Naive B cell (primary cell): ENCODE data around the gene TLR8. TPM values are rescaled to one million over a fixed set of nuclear protein-coding genes. Genes with fewer than 3 reads are reported as not detected.
A peak's percentile ranks its signal among the peaks of the same experiment; 100 is the strongest.

Experiments used
- ATAC-seq, 2 donors: fragments of 150-1000 bp; cut with Tn5 transposase; 2 replicates each; pipeline ENCODE4 v1.10.0; 2021; ENCODE audit warnings: low read depth in 2 of 2, mild to moderate bottlenecking in 2 of 2, moderate library complexity in 2 of 2
- DNase-seq: peaks from one replicate; pipeline ENCODE4 v3.0.0; 2022
- H3K27ac Mint-ChIP-seq, 6 donors: one replicate each; pipeline ENCODE4 v1.8.0; 2020 to 2022; ENCODE audit warnings: mild to moderate bottlenecking in 6 of 6, mixed read lengths in 6 of 6, moderate library complexity in 5 of 6, inconsistent platforms in 2 of 6
- H3K27me3 Mint-ChIP-seq, 3 donors: one replicate each; pipeline ENCODE4 v1.8.0; 2021 to 2022; ENCODE audit warnings: mixed read lengths in 3 of 3, mild to moderate bottlenecking in 1 of 3
- H3K36me3 Mint-ChIP-seq, 2 donors: one replicate each; pipeline ENCODE4 v1.8.0; 2020 to 2022; ENCODE audit warnings: mixed read lengths in 2 of 2, inconsistent platforms in 1 of 2, mild to moderate bottlenecking in 1 of 2
- H3K4me1 Mint-ChIP-seq, 3 donors: one replicate each; pipeline ENCODE4 v1.8.0; 2020 to 2022; ENCODE audit warnings: mixed read lengths in 3 of 3, inconsistent platforms in 1 of 3, mild to moderate bottlenecking in 1 of 3, moderate library complexity in 1 of 3
- H3K4me3 Mint-ChIP-seq, 8 donors: one replicate each; pipeline ENCODE4 v1.8.0; 2020 to 2022; ENCODE audit warnings: mild to moderate bottlenecking in 8 of 8, mixed read lengths in 8 of 8, moderate library complexity in 8 of 8, inconsistent platforms in 2 of 8
- H3K9me3 Mint-ChIP-seq, 7 donors: one replicate each; pipeline ENCODE4 v1.8.0; 2020 to 2022; ENCODE audit warnings: mixed read lengths in 7 of 7, mild to moderate bottlenecking in 5 of 7, inconsistent platforms in 2 of 7, moderate library complexity in 1 of 7
- polyA plus RNA-seq, 6 donors: library from polyadenylated mRNA; unstranded; fragments of 300-500 nt; fragmentation: Illumina TruSeq; gene quantifications; one replicate each; pipeline ENCODE4 v1.2.3, GENCODE V29; 2021; ENCODE audit warnings: low read depth in 6 of 6

TLR8 gene
- polyA plus RNA-seq, 6 donors from 2014 or later = 0.07 to 0.13 (median 0.12) TPM; not detected in 1

DNA sequence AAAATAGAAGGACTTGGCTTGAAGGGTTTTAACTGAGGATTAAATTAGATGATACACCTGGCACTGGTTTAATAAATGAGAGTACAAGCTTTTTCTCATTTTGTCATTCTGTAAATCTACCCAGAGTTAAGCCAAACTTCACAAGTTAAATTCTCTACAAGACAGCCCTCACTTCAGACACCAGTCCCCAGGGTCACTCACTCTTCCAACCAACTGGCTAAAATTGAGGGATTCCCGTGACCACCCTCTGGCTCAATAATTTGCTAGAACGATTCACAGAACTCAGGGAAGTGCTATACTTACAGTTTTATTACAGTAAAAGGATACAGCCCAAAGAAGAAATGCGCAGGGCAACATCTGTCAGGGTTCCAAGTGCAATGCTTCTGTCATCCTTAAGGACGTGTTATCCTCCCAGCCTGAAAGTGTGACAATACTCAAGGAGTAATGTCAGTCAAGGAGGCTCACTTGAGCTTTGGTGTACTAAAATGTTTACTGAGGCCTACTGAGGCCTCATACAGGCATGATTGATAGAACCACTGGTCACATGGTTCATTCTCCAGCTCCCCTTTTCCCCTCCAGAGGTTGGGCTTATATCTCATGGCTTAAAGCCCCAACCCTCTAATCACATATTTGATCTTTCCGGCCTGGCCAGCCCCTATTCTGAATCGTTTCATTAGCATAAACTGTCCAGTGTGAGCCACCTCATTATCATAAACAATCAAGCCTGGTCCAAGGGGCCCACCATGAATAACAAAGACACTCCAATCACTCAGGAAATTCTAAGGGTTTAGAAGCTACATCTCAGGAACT is 58.9 kb downstream of the TLR8 start:
- Mint-ChIP-seq H3K4me1 (peaks cover 32 to 58% (median 42%) of the 10 kb centered on the region in 3 donors), H3K27ac (peak overlapping the region in 2 of 6 donors; percentile 15 to 39), H3K27me3 (no peaks in the 10 kb centered on the region), H3K36me3 (no peaks in the 10 kb centered on the region), H3K9me3 (no peaks in the 10 kb centered on the region), H3K4me3 (no peak overlapping the region)
- DNase-seq (no peak), ATAC-seq (no peak)

DNA sequence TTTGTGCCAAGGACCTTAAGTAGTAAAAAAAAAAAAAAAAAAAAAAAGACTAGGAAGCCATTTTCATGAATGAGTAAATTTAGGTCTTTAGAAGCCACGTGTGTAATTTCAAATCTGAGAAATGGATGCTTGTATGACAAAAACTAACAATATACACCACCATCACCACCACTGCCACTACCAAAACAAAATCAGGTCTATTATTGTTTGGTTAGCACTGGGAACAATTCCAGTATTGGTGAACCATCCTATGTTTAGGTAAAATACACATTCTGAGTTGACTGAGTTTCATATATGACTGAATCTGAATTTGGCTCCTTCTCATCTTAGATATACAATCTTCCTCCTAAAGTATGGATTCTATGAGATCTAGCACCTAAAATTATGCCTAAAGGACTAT is 59.7 kb downstream of the TLR8 start:
- Mint-ChIP-seq H3K4me1 (peaks cover 35 to 63% (median 43%) of the 10 kb centered on the region in 3 donors), H3K27me3 (no peaks in the 10 kb centered on the region), H3K27ac (peak overlapping the region in 1 of 6 donors; percentile 57), H3K9me3 (no peaks in the 10 kb centered on the region), H3K36me3 (no peaks in the 10 kb centered on the region), H3K4me3 (no peak overlapping the region)
- no peak for ATAC-seq
- no peak for DNase-seq

DNA sequence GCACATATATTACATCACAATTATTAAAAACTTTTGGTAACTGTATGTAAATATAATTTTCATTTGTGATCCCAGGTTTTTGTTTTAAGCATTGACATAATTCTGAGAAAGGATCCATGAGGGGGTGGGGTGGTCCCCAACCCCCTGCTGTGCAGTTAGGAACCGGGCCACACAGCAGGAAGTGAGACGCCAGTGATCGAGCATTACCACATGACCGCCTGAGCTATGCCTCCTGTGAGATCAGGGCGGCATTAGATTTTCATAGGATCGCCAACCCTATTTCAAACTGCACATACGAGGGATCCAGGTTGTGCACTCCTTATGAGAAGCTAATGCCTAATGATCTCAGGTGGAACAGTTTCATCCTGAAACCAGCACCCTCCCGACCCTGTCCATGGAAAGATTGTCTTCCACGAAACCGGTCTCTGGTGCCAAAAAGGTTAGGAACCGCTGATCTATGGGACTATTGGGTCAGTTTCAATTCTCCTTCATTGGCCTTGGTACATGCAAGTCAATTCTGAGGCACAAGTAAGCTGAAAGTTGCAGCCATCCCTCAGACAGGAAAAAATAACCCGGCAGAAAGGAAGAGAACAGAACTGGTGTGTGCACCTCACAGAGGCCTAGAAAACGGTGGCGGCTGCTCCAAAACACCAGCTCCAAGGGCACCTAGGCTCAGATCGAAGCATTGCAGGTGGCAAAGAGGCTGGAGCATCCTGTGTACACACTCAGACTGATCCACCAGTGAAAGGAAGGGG is 61.5 kb downstream of the TLR8 start:
- DNase-seq = no peak
- Mint-ChIP-seq H3K4me1 (peaks cover 39 to 63% (median 43%) of the 10 kb centered on the region in 3 donors), H3K36me3 (no peaks in the 10 kb centered on the region), H3K27ac (peak overlapping the region in 5 of 6 donors; percentile 44 to 99 (median 89)), H3K27me3 (peaks cover 0 to 12% (median 0%) of the 10 kb centered on the region in 3 donors), H3K9me3 (no peaks in the 10 kb centered on the region), H3K4me3 (peak overlapping the region in 6 of 8 donors; percentile 15 to 62 (median 52))
- ATAC-seq = no peak

DNA sequence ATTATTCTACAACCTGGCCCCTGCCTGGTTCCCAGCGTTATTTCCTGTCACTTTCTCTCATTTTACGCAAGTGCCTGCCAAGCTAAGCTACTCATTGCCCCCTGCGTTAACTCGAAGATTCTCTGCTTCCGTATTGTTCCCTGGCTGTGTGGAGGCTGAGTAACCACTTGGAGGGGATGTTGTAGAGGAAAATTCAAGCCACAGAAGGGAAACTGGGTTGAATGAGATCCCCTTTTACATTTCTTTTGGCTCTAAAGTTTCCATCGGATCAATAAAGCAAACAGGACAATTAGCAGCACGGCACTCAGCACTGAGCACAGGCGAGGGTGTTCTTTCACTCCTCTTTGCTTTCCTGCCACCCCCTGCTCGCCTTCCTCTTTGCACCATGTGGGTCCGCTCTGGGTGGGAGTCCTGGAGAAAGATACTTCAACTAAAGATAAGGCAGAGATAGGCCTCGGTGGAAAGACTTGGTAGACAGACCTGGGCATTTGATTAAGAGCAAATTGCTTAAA is 64.3 kb downstream of the TLR8 start:
- Mint-ChIP-seq H3K9me3 (peaks cover 0 to 4% (median under 1%) of the 10 kb centered on the region in 7 donors), H3K27ac (peak overlapping the region; percentile 93 to 99 (median 96)), H3K4me1 (peaks cover 46 to 73% (median 48%) of the 10 kb centered on the region in 3 donors), H3K4me3 (peak overlapping the region; percentile 74 to 100 (median 82)), H3K36me3 (peaks cover under 1 to 2% of the 10 kb centered on the region in 2 donors), H3K27me3 (peaks cover 0 to 17% (median 0%) of the 10 kb centered on the region in 3 donors)
- DNase-seq (peak; percentile 44), ATAC-seq (peak; percentile 45 to 50)

DNA sequence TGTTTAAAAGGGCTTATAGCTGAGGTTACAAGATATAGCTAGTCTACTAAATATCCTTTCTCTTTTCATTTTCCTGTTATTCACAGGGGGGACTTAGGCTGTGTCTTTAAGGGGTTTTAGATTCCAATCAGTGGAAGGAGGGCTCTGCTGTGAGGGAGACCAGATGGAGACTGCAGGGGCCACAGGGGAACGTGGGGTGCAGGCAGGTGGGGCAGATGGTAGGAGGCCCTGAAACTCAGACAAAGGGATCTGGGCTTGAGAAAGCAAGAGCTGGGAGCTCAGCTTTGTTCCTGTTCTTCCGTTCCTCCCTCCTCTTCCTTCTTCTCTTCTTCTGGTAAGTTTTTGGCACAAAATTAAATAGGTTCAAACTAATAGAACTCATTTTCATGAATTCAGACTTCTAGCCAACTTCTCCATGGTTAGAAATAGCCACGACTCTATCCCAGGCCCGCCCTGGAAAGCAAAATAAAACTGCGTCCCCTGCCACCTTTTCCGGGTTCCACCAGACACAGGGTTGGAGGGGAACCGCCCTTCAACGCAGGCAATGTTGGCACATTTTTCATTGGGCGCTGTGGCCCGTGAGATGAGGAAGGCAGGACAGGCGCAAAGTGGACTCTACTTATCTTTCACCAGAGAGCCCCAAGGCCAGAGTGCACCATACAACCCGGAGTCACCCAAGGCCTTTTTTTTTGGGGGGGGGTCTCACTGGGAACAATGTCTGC is 65.0 kb downstream of the TLR8 start:
- H3K9me3 Mint-ChIP-seq = peaks cover 0 to 8% (median 4%) of the 10 kb centered on the region in 7 donors
- no peak for ATAC-seq

DNA sequence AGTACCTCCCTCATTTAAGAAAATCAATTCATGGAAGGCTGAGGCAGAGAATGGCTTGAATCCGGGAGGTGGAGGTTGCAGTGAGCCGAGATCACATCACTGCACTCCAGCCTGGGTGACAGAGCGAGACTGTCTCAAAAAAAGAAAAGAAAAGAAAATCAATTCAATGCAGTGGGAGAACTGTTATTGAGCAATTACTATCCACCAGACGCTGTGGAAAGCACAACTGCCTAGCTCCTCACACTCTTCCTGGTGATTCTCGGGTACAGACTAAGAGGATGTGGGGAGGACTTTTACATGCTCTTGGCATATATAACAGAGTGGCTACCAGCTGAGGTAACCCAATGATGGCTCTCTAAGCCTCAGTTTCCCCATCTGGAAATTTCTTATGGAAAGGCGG is 65.8 kb downstream of the TLR8 start:
- ATAC-seq (no peak), DNase-seq (no peak)
- H3K4me3 Mint-ChIP-seq = peak overlapping the region; percentile 55 to 100 (median 82)
- peaks cover 44 to 71% (median 49%) of the 10 kb centered on the region in 3 donors for H3K4me1 Mint-ChIP-seq
- H3K27me3 Mint-ChIP-seq = peaks cover 0 to 17% (median 0%) of the 10 kb centered on the region in 3 donors
- H3K27ac Mint-ChIP-seq = peak overlapping the region; percentile 70 to 99 (median 86)
- peaks cover 9 to 14% of the 10 kb centered on the region in 2 donors for H3K36me3 Mint-ChIP-seq
- peaks cover 0 to 8% (median 4%) of the 10 kb centered on the region in 7 donors for H3K9me3 Mint-ChIP-seq

More for the DNA sequence above, 65.0 kb downstream of the TLR8 start:
- Mint-ChIP-seq H3K27ac (peak overlapping the region; percentile 93 to 99 (median 96)), H3K27me3 (peaks cover 0 to 17% (median 0%) of the 10 kb centered on the region in 3 donors), H3K4me3 (peak overlapping the region; percentile 74 to 100 (median 82)), H3K36me3 (peaks cover 6 to 9% of the 10 kb centered on the region in 2 donors), H3K4me1 (peaks cover 46 to 72% (median 51%) of the 10 kb centered on the region in 3 donors)
- no peak for DNase-seq

Other genes starting within 250 kb of the TLR8 start
- 100 to 1,000 TPM in 1 of 6 donors, 10 to 100 TPM in 5; 59.7 to 133 (median 62.8) TPM for gene PRPS2, start 115.2 kb upstream of the TLR8 start, polyA plus RNA-seq
- gene TLR7, start 39.5 kb upstream of the TLR8 start, polyA plus RNA-seq = 10 to 100 TPM in 5 of 6 donors, 1 to 10 TPM in 1; 7.4 to 50.2 (median 30.3) TPM
- over 10,000 TPM; 18,491 to 24,142 (median 22,031) TPM for gene TMSB4X, start 68.5 kb downstream of the TLR8 start, polyA plus RNA-seq
- not detected for gene FAM9C, start 138.0 kb downstream of the TLR8 start, polyA plus RNA-seq